NCI-H748 treated with DMSO at 0.1 percent for 48 hours (cell line): ENCODE measurements around the gene MOB3B.

Experiments used
- DNase-seq: peaks from one replicate; lab custom pipeline; 2025; lab: John Stamatoyannopoulos, UW

The MOB3B gene

GRCh38 chr9:27529316-27530278 lies at the start of gene MOB3B:
MOB3B (minus strand) TSS chr9:27529814; CDS start chr9:27455550, 74,264 bp downstream.
- DNase-seq = peak; percentile 68

- peak; percentile 99 for DNase-seq
These were observed 44.3 kb upstream of the MOB3B start for GRCh38 chr9:27573634-27574590.

GRCh38 chr9:27572918-27573633 lies 43.5 kb upstream of the MOB3B start, which contains the start of gene C9orf72:
C9orf72 (minus strand) TSS chr9:27573481; CDS start chr9:27567120, 6,361 bp downstream.
- no peak for DNase-seq

GRCh38 chr9:27572566-27572917 lies 42.9 kb upstream of the MOB3B start:
- DNase-seq = peak; percentile 62

GRCh38 chr9:27572061-27572460 lies 42.4 kb upstream of the MOB3B start:
- DNase-seq = no peak

GRCh38 chr9:27571011-27571410 lies 41.4 kb upstream of the MOB3B start:
- DNase-seq = no peak

GRCh38 chr9:27569406-27569805 lies 39.8 kb upstream of the MOB3B start:
- DNase-seq = no peak

GRCh38 chr9:27566118-27566517 lies 36.5 kb upstream of the MOB3B start:
- DNase-seq = no peak

- no peak for DNase-seq
These were observed 36.1 kb upstream of the MOB3B start for GRCh38 chr9:27565696-27566095.

GRCh38 chr9:27564670-27565069 lies 35.1 kb upstream of the MOB3B start:
- DNase-seq = no peak

- DNase-seq = no peak
These were observed 34.3 kb upstream of the MOB3B start for GRCh38 chr9:27563738-27564430.

- DNase-seq = no peak
These were observed 32.1 kb upstream of the MOB3B start for GRCh38 chr9:27561685-27562084.

GRCh38 chr9:27560457-27560856 lies 30.8 kb upstream of the MOB3B start:
- DNase-seq = no peak

- DNase-seq = no peak
These were observed 28.7 kb upstream of the MOB3B start for GRCh38 chr9:27558307-27558706.

GRCh38 chr9:27556470-27556869 lies 26.9 kb upstream of the MOB3B start:
- DNase-seq = no peak

GRCh38 chr9:27554712-27555111 lies 25.1 kb upstream of the MOB3B start:
- DNase-seq = no peak

GRCh38 chr9:27549196-27549755 lies 19.7 kb upstream of the MOB3B start:
- no peak for DNase-seq

- DNase-seq = no peak
These were observed 18.6 kb upstream of the MOB3B start for GRCh38 chr9:27548055-27548741.

GRCh38 chr9:27545471-27545870 lies 15.9 kb upstream of the MOB3B start:
- DNase-seq = no peak

GRCh38 chr9:27542508-27542907 lies 12.9 kb upstream of the MOB3B start:
- DNase-seq = no peak
